Right lobe of liver (tissue), 4 donors: Measurements from ENCODE around the gene GALNS.

Experiments
- POLR2A ChIP-seq: fragments of 450-650 bp; IDR thresholded peaks from one replicate; pipeline ENCODE4 v1.6.1; 2017; ENCODE audit warnings: antibody characterized with exemption, mild to moderate bottlenecking
- TF ChIP-seq, protein P1 (sequence below), 4 donors: fragments of 200-600 bp in 3 of 4; fragments of 450-650 bp in 1 of 4; IDR thresholded peaks; one replicate each; pipeline versions ENCODE4 v1.5.1 to v1.8.0; 2016 to 2022; ENCODE audit warnings: antibody characterized with exemption in 4 of 4, mild to moderate bottlenecking in 2 of 4
- donor health status: DM: no; HTN: no; CAD: no.
- donor health status: DM: no; HTN: no; CAD: no.
- donor health status: DM: no; HTN: yes; CAD: no.

DNA sequence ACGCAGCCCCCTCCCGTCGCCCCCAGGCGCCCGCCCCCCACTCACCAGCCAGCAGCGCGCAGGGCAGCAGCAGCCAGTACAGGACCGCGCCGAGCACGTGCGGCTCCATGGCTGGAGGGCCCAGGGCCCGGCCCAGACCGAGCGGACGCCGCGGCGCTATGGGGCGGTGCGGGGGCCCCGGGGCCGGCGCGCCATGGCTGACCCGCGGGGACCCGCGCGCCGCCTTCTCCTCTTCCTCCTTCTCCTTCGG lies 72.0 kb downstream of the GALNS start:
- TF ChIP-seq, protein P1, sequence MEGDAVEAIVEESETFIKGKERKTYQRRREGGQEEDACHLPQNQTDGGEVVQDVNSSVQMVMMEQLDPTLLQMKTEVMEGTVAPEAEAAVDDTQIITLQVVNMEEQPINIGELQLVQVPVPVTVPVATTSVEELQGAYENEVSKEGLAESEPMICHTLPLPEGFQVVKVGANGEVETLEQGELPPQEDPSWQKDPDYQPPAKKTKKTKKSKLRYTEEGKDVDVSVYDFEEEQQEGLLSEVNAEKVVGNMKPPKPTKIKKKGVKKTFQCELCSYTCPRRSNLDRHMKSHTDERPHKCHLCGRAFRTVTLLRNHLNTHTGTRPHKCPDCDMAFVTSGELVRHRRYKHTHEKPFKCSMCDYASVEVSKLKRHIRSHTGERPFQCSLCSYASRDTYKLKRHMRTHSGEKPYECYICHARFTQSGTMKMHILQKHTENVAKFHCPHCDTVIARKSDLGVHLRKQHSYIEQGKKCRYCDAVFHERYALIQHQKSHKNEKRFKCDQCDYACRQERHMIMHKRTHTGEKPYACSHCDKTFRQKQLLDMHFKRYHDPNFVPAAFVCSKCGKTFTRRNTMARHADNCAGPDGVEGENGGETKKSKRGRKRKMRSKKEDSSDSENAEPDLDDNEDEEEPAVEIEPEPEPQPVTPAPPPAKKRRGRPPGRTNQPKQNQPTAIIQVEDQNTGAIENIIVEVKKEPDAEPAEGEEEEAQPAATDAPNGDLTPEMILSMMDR (IDR thresholded peaks at IDR 0.05), result no peak
- TF ChIP-seq POLR2A, result no peak
